Measurements from ENCODE around the gene CDK17. TPM values are rescaled to one million over a fixed set of nuclear protein-coding genes. Genes with fewer than 3 reads are reported as not detected.
"Not testable (repeated sequence)": the region's sequence is repeated elsewhere in the genome, so short reads cannot be mapped to it uniquely, and the experiment has no call there.

CDK17 gene
- total and polyA plus RNA-seq, 2 donors (not counting 1 experiment from before 2014, with no cell fraction given), result 50.0 to 109 TPM

DNA sequence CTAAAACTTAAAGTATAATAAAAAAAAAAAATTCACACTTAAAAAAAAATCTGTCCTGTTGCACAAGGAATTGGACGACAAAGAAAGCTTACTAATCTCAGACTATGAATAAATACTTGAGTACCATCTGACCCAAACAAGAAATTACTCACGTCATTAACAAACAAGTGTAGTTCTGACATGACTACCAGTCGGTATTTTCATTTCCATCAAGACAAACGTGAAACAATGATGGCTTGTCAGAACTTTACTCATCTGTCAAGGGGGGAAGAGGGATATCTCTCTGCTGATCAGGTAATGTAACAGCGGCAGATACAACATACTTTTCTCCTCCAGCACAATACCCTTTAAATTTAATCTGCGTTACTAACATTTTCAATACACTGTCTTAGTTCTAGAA is 78.3 kb downstream of the CDK17 start:
- no peaks in the 10 kb centered on the region for H3K9me3 ChIP-seq (ENCODE audit: control insufficient read depth, insufficient read depth, low read depth, low read length)
- H3K4me2 ChIP-seq (ENCODE audit: extremely low read depth, insufficient read depth, low read length), result no peak overlapping the region
- H4K20me1 ChIP-seq (ENCODE audit: control insufficient read depth, extremely low read depth, insufficient read depth, low read length), result no peaks in the 10 kb centered on the region
- TF ChIP-seq, protein P1, sequence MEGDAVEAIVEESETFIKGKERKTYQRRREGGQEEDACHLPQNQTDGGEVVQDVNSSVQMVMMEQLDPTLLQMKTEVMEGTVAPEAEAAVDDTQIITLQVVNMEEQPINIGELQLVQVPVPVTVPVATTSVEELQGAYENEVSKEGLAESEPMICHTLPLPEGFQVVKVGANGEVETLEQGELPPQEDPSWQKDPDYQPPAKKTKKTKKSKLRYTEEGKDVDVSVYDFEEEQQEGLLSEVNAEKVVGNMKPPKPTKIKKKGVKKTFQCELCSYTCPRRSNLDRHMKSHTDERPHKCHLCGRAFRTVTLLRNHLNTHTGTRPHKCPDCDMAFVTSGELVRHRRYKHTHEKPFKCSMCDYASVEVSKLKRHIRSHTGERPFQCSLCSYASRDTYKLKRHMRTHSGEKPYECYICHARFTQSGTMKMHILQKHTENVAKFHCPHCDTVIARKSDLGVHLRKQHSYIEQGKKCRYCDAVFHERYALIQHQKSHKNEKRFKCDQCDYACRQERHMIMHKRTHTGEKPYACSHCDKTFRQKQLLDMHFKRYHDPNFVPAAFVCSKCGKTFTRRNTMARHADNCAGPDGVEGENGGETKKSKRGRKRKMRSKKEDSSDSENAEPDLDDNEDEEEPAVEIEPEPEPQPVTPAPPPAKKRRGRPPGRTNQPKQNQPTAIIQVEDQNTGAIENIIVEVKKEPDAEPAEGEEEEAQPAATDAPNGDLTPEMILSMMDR (conservative IDR thresholded peaks at IDR 0.05 in 1 of 2, IDR thresholded peaks at IDR 0.05 in 1 of 2; ENCODE audit: low read depth in 1 of 2, low read length in 2 of 2), result no peak
- no peak for TF ChIP-seq EZH2 (IDR thresholded peaks at IDR 0.05; ENCODE audit: low read length, missing control alignments)
- H3K27ac ChIP-seq (ENCODE audit: insufficient read depth, low read length), result no peak overlapping the region
- H3K79me2 ChIP-seq (ENCODE audit: control insufficient read depth, insufficient read depth, low read length), result peaks cover 37% of the 10 kb centered on the region
- H3K4me1 ChIP-seq (ENCODE audit: control insufficient read depth, extremely low read depth, insufficient read depth, low read length), result no peaks in the 10 kb centered on the region
- no peak for DNase-seq (ENCODE audit: low read depth in 2 of 2)
- H3K36me3 ChIP-seq (ENCODE audit: control insufficient read depth, insufficient read depth, low read length), result peaks cover 3% of the 10 kb centered on the region
- H2AFZ ChIP-seq (ENCODE audit: low read length), result no peak overlapping the region
- H3K27me3 ChIP-seq (ENCODE audit: control insufficient read depth, insufficient read depth, low read length), result no peaks in the 10 kb centered on the region
- H3K4me3 ChIP-seq (replicated peaks in 1 of 4; ENCODE audit: control extremely low read depth in 1 of 4, insufficient read depth in 1 of 4, low read depth in 3 of 4, low read length in 4 of 4), result no peak overlapping the region
- no peak overlapping the region for H3K9ac ChIP-seq (ENCODE audit: insufficient read depth, low read length)

DNA sequence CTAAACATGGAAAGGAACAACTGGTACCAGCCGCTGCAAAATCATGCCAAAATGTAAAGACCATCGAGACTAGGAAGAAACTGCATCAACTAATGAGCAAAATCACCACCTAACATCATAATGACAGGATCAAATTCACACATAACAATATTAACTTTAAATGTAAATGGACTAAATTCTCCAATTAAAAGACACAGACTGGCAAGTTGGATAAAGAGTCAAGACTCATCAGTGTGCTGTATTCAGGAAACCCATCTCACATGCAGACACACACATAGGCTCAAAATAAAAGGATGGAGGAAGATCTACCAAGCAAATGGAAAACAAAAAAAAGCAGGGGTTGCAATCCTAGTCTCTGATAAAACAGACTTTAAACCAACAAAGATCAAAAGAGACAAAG is 82.4 kb downstream of the CDK17 start:
- H3K4me2 ChIP-seq (ENCODE audit: extremely low read depth, insufficient read depth, low read length); H3K36me3 ChIP-seq (ENCODE audit: control insufficient read depth, insufficient read depth, low read length); H3K27me3 ChIP-seq (ENCODE audit: control insufficient read depth, insufficient read depth, low read length); H3K9me3 ChIP-seq (ENCODE audit: control insufficient read depth, insufficient read depth, low read depth, low read length); H3K9ac ChIP-seq (ENCODE audit: insufficient read depth, low read length); DNase-seq (ENCODE audit: low read depth in 2 of 2); H3K4me3 ChIP-seq (replicated peaks in 1 of 4; ENCODE audit: control extremely low read depth in 1 of 4, insufficient read depth in 1 of 4, low read depth in 3 of 4, low read length in 4 of 4); H3K4me1 ChIP-seq (ENCODE audit: control insufficient read depth, extremely low read depth, insufficient read depth, low read length); H3K27ac ChIP-seq (ENCODE audit: insufficient read depth, low read length); H2AFZ ChIP-seq (ENCODE audit: low read length); H4K20me1 ChIP-seq (ENCODE audit: control insufficient read depth, extremely low read depth, insufficient read depth, low read length): not testable (repeated sequence)
- peaks cover 26% of the 10 kb centered on the region for H3K79me2 ChIP-seq (ENCODE audit: control insufficient read depth, insufficient read depth, low read length)

DNA sequence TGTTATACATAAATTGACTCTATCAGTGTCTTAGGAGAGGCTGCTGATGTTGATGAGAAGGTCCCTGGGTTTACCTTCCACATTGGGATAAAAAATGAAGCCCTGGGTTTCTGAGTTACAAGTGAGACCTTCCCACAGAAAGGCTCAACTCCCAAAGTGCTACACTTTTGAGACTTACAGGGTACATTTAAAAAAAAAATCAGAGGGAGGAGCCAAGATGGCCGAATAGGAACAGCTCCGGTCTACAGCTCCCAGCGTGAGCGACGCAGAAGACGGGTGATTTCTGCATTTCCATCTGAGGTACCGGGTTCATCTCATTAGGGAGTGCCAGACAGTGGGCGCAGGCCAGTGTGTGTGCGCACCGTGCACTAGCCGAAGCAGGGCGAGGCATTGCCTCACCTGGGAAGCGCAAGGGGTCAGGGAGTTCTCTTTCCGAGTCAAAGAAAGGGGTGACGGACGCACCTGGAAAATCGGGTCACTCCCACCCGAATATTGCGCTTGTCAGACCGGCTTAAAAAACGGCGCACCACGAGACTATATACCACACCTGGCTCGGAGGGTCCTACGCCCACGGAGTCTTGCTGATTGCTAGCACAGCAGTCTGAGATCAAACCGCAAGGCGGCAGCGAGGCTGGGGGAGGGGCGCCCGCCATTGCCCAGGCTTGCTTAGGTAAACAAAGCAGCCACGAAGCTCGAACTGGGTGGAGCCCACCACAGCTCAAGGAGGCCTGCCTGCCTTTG is 84.3 kb downstream of the CDK17 start:
- H3K9me3 ChIP-seq (ENCODE audit: control insufficient read depth, insufficient read depth, low read depth, low read length); H2AFZ ChIP-seq (ENCODE audit: low read length); H3K9ac ChIP-seq (ENCODE audit: insufficient read depth, low read length); H3K4me2 ChIP-seq (ENCODE audit: extremely low read depth, insufficient read depth, low read length); H3K27me3 ChIP-seq (ENCODE audit: control insufficient read depth, insufficient read depth, low read length); H3K4me1 ChIP-seq (ENCODE audit: control insufficient read depth, extremely low read depth, insufficient read depth, low read length); DNase-seq (ENCODE audit: low read depth in 2 of 2); H4K20me1 ChIP-seq (ENCODE audit: control insufficient read depth, extremely low read depth, insufficient read depth, low read length); H3K27ac ChIP-seq (ENCODE audit: insufficient read depth, low read length); H3K36me3 ChIP-seq (ENCODE audit: control insufficient read depth, insufficient read depth, low read length): not testable (repeated sequence)
- H3K4me3 ChIP-seq (replicated peaks in 1 of 4; ENCODE audit: control extremely low read depth in 1 of 4, insufficient read depth in 1 of 4, low read depth in 3 of 4, low read length in 4 of 4), result peak overlapping the region in 2 of 4 experiments; percentile 16 to 24
- peaks cover 28% of the 10 kb centered on the region for H3K79me2 ChIP-seq (ENCODE audit: control insufficient read depth, insufficient read depth, low read length)

DNA sequence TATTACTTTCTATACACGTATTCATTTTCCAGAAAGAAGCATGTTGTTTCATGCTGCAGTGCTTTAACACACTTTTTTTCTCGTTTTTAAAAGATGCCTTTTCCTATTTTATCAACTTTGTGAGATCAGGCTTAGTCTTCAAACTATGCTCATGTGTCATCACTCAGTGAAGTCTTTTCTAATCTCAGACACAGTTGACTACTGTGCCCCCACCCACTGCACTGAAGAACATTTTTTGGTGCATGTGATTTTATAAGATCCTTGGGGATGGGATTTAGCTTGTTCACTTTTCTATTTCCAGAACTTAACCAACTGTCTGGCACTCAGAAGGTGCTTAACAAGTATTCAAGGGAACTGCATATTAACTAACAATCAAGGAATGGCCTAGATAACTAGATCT is 85.5 kb downstream of the CDK17 start:
- Histone ChIP-seq H3K27me3 (ENCODE audit: control insufficient read depth, insufficient read depth, low read length) (no peaks in the 10 kb centered on the region), H3K4me3 (replicated peaks in 1 of 4; ENCODE audit: control extremely low read depth in 1 of 4, insufficient read depth in 1 of 4, low read depth in 3 of 4, low read length in 4 of 4) (no peak overlapping the region), H3K27ac (ENCODE audit: insufficient read depth, low read length) (no peak overlapping the region), H3K4me1 (ENCODE audit: control insufficient read depth, extremely low read depth, insufficient read depth, low read length) (no peaks in the 10 kb centered on the region), H2AFZ (ENCODE audit: low read length) (no peak overlapping the region), H3K4me2 (ENCODE audit: extremely low read depth, insufficient read depth, low read length) (no peak overlapping the region), H3K79me2 (ENCODE audit: control insufficient read depth, insufficient read depth, low read length) (peaks cover 35% of the 10 kb centered on the region), H3K9ac (ENCODE audit: insufficient read depth, low read length) (no peak overlapping the region), H3K9me3 (ENCODE audit: control insufficient read depth, insufficient read depth, low read depth, low read length) (no peaks in the 10 kb centered on the region), H4K20me1 (ENCODE audit: control insufficient read depth, extremely low read depth, insufficient read depth, low read length) (no peaks in the 10 kb centered on the region), H3K36me3 (ENCODE audit: control insufficient read depth, insufficient read depth, low read length) (no peaks in the 10 kb centered on the region)
- DNase-seq (ENCODE audit: low read depth in 2 of 2), result peak in 1 of 2 donors; percentile 16
- no peak for TF ChIP-seq EZH2 (IDR thresholded peaks at IDR 0.05; ENCODE audit: low read length, missing control alignments)
- TF ChIP-seq, protein P1 (conservative IDR thresholded peaks at IDR 0.05 in 1 of 2, IDR thresholded peaks at IDR 0.05 in 1 of 2; ENCODE audit: low read depth in 1 of 2, low read length in 2 of 2), result no peak

All from fibroblast of lung (primary cell).